WTC11 (cell line): ENCODE results near the gene MSH3. TPM values are rescaled to one million over a fixed set of nuclear protein-coding genes. Genes with fewer than 3 reads are reported as not detected.

Source experiments
- ATAC-seq: fragments of 200-7000 bp; cut with Tn5 transposase; 2 replicates; pipeline ENCODE4 v1.10.0; 2021; ENCODE audit warnings: mild to moderate bottlenecking, moderate library complexity
- CTCF ChIA-PET: fragments of 300-600 bp; sonication (Branson Sonifier 250); formaldehyde crosslinking; loops from one replicate; lab custom pipeline; 2021; ENCODE audit warnings: antibody characterized with exemption; lab: Charles Lee
- POLR2A ChIA-PET: fragments of 350-600 bp; sonication (Branson Sonifier 250); formaldehyde crosslinking; loops from one replicate; lab custom pipeline; 2021; ENCODE audit warnings: antibody characterized with exemption; lab: Charles Lee
- DNase-seq: peaks from one replicate; pipeline ENCODE4 v3.0.0; 2021; ENCODE audit warnings: low spot score
- H3K27ac Mint-ChIP-seq: 2 replicates; pipeline ENCODE4 v1.8.0; 2021; ENCODE audit warnings: mixed read lengths
- H3K27me3 Mint-ChIP-seq: 2 replicates; pipeline ENCODE4 v1.8.0; 2021; ENCODE audit warnings: low read depth, mild to moderate bottlenecking, moderate library complexity, mixed read lengths
- H3K36me3 Mint-ChIP-seq: 2 replicates; pipeline ENCODE4 v1.8.0; 2021; ENCODE audit warnings: mixed read lengths
- H3K4me1 Mint-ChIP-seq: 2 replicates; pipeline ENCODE4 v1.8.0; 2022; ENCODE audit warnings: mixed read lengths
- H3K4me3 Mint-ChIP-seq: 2 replicates; pipeline ENCODE4 v1.8.0; 2021; ENCODE audit warnings: mild to moderate bottlenecking, moderate library complexity, mixed read lengths
- H3K9me3 Mint-ChIP-seq: 2 replicates; pipeline ENCODE4 v1.8.0; 2021; ENCODE audit warnings: mixed read lengths
- ARID4B ChIP-seq: sonication (generic); formaldehyde crosslinking; IDR thresholded peaks from 2 replicates; pipeline ENCODE4 v1.8.0; 2023; ENCODE audit warnings: missing genetic modification reagents, mild to moderate bottlenecking, borderline replicate concordance
- E2F1 ChIP-seq: sonication (generic); formaldehyde crosslinking; IDR thresholded peaks from 2 replicates; pipeline ENCODE4 v1.8.0; 2022; ENCODE audit warnings: mild to moderate bottlenecking, missing genetic modification reagents
- EMX1 ChIP-seq: fragments of 250-450 bp; sonication (Bioruptor Pico); IDR thresholded peaks from 2 replicates; pipeline ENCODE4 v1.8.0; 2021; ENCODE audit warnings: mild to moderate bottlenecking
- ESRRA ChIP-seq: sonication (generic); formaldehyde crosslinking; IDR thresholded peaks from 2 replicates; pipeline ENCODE4 v1.8.1; 2022; ENCODE audit warnings: mild to moderate bottlenecking, missing genetic modification reagents, borderline replicate concordance
- ETV6 ChIP-seq: sonication (generic); formaldehyde crosslinking; IDR thresholded peaks from 2 replicates; pipeline ENCODE4 v1.8.1; 2022; ENCODE audit warnings: mild to moderate bottlenecking, missing genetic modification reagents
- GABPB1 ChIP-seq: sonication (generic); formaldehyde crosslinking; IDR thresholded peaks from 2 replicates; pipeline ENCODE4 v1.8.1; 2023; ENCODE audit warnings: mild to moderate bottlenecking, missing genetic modification reagents
- HMGA2 ChIP-seq: fragments of 250-450 bp; sonication (Bioruptor Pico); IDR thresholded peaks from 2 replicates; pipeline ENCODE4 v1.4.0; 2021; ENCODE audit warnings: mild to moderate bottlenecking, moderate library complexity
- NFATC4 ChIP-seq: fragments of 250-450 bp; sonication (Bioruptor Pico); IDR thresholded peaks from 2 replicates; pipeline ENCODE4 v1.9.0; 2021; ENCODE audit warnings: mild to moderate bottlenecking
- NFYB ChIP-seq: sonication (generic); formaldehyde crosslinking; conservative IDR thresholded peaks from 2 replicates; pipeline ENCODE4 v1.8.0; 2022; ENCODE audit warnings: low read depth, missing genetic modification reagents
- SMAD3 ChIP-seq: sonication (generic); formaldehyde crosslinking; IDR thresholded peaks from 2 replicates; pipeline ENCODE4 v1.8.0; 2022; ENCODE audit warnings: missing genetic modification reagents, mild to moderate bottlenecking, borderline replicate concordance
- SP1 ChIP-seq: sonication (generic); formaldehyde crosslinking; conservative IDR thresholded peaks from 2 replicates; pipeline ENCODE4 v1.8.1; 2022; ENCODE audit warnings: missing genetic modification reagents
- STAT6 ChIP-seq: sonication (generic); formaldehyde crosslinking; conservative IDR thresholded peaks from 2 replicates; pipeline ENCODE4 v1.8.1; 2023; ENCODE audit warnings: mild to moderate bottlenecking, low read depth, missing genetic modification reagents, moderate library complexity
- TCF7 ChIP-seq: sonication (generic); formaldehyde crosslinking; IDR thresholded peaks from 2 replicates; pipeline ENCODE4 v1.8.0; 2022; ENCODE audit warnings: mild to moderate bottlenecking, low read depth, missing genetic modification reagents, moderate library complexity
- ZMAT4 ChIP-seq: fragments of 250-450 bp; sonication (Bioruptor Pico); IDR thresholded peaks from 2 replicates; pipeline ENCODE4 v1.9.0; 2021; ENCODE audit warnings: mild to moderate bottlenecking
- ZNF138 ChIP-seq: sonication (generic); formaldehyde crosslinking; conservative IDR thresholded peaks from 2 replicates; pipeline ENCODE4 v1.8.1; 2022; ENCODE audit warnings: mild to moderate bottlenecking, moderate library complexity, missing genetic modification reagents
- ZNF232 ChIP-seq: sonication (generic); formaldehyde crosslinking; IDR thresholded peaks from 2 replicates; pipeline ENCODE4 v1.8.0; 2022; ENCODE audit warnings: mild to moderate bottlenecking, missing genetic modification reagents
- ZNF317 ChIP-seq: sonication (generic); formaldehyde crosslinking; IDR thresholded peaks from 2 replicates; pipeline ENCODE4 v1.8.1; 2023; ENCODE audit warnings: low read depth, mild to moderate bottlenecking, moderate library complexity, missing genetic modification reagents, borderline replicate concordance
- ZSCAN18 ChIP-seq: fragments of 250-450 bp; sonication (Bioruptor Pico); IDR thresholded peaks from 2 replicates; pipeline ENCODE4 v2.1.2; 2022; ENCODE audit warnings: mild to moderate bottlenecking, moderate library complexity
- total RNA-seq: library from RNA; stranded (reverse); gene quantifications from 3 replicates; pipeline ENCODE4 v1.2.3, GENCODE V29; 2021
- TF ChIP-seq, protein P1 (sequence below): sonication (generic); formaldehyde crosslinking; IDR thresholded peaks from 2 replicates; pipeline ENCODE4 v1.8.0; 2022; ENCODE audit warnings: mild to moderate bottlenecking, missing genetic modification reagents
- TF ChIP-seq, protein P2 (sequence below): sonication (generic); formaldehyde crosslinking; IDR thresholded peaks from 2 replicates; pipeline ENCODE4 v1.8.1; 2023; ENCODE audit warnings: mild to moderate bottlenecking, missing genetic modification reagents
- TF ChIP-seq, protein P3 (sequence below): fragments of 250-450 bp; sonication (Bioruptor Pico); IDR thresholded peaks from 2 replicates; pipeline ENCODE4 v1.9.0; 2021; ENCODE audit warnings: moderate library complexity, mild to moderate bottlenecking, inconsistent platforms, borderline replicate concordance

The MSH3 gene
- total RNA-seq, 1 experiment from 2014 or later, result 14.6 TPM

DNA sequence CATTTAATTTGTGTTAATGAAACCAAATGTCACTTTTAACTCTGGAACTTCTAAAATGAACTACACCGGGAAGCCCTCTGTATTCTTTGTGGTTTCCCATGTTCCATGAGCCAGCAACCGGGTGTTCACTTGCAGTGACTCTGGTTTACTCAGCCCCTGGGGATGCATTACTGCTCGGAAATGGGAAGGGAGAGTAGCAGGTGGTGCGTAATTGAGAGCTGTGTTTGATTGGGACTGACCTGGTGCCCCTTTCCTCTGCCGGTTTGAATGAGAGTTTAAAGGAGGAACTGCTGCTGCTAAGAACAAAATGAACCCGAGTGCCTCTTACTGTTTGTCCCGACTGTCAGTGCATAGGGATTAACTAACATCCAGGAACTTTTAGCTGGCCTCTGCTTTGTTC is 100.4 kb downstream of the MSH3 start (continued):
- TF ChIP-seq ARID4B (CRISPR knock-in tag), result no peak
- TF ChIP-seq ZNF232 (CRISPR knock-in tag), result no peak
- TF ChIP-seq, protein P1, sequence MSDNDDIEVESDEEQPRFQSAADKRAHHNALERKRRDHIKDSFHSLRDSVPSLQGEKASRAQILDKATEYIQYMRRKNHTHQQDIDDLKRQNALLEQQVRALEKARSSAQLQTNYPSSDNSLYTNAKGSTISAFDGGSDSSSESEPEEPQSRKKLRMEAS (CRISPR knock-in tag), result no peak
- TF ChIP-seq GABPB1 (CRISPR knock-in tag), result no peak
- no peak for TF ChIP-seq E2F1 (CRISPR knock-in tag)
- TF ChIP-seq, all 79 proteins: peak for 0

DNA sequence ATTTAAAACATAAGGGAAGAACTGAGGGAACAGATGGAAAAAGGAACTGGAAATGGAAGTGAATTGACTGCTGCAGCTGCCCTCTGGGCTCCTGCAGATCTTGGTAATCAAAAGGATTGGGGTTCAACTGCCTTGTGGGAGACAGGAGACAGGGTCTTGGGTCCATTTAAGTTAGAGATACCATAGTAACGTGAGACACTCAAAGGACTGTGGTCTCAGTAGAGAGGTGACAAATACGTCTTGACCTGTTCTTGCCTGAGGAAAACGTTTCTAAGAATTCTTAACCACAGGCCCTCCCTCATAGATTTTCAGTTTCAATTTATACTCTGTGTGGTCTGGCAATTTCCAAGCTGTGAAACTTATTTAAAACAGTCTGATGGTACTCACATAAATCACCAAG is 101.2 kb downstream of the MSH3 start:
- peaks cover 35% of the 10 kb centered on the region for H3K4me1 Mint-ChIP-seq
- TF ChIP-seq ZNF138, result no peak
- no peak for TF ChIP-seq ZNF317 (CRISPR knock-in tag)
- TF ChIP-seq, protein P2, sequence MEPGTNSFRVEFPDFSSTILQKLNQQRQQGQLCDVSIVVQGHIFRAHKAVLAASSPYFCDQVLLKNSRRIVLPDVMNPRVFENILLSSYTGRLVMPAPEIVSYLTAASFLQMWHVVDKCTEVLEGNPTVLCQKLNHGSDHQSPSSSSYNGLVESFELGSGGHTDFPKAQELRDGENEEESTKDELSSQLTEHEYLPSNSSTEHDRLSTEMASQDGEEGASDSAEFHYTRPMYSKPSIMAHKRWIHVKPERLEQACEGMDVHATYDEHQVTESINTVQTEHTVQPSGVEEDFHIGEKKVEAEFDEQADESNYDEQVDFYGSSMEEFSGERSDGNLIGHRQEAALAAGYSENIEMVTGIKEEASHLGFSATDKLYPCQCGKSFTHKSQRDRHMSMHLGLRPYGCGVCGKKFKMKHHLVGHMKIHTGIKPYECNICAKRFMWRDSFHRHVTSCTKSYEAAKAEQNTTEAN, result no peak
- TF ChIP-seq EMX1 (CRISPR knock-in tag), result no peak
- TF ChIP-seq, protein P3, sequence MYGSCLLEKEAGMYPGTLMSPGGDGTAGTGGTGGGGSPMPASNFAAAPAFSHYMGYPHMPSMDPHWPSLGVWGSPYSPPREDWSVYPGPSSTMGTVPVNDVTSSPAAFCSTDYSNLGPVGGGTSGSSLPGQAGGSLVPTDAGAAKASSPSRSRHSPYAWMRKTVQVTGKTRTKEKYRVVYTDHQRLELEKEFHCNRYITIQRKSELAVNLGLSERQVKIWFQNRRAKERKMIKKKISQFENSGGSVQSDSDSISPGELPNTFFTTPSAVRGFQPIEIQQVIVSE (CRISPR knock-in tag), result no peak
- TF ChIP-seq, all 79 proteins: peak for 0
- Mint-ChIP-seq H3K4me3 (no peak overlapping the region), H3K36me3 (peaks cover 5% of the 10 kb centered on the region; the same call in 1 of the 2 replicates), H3K27me3 (no peaks in the 10 kb centered on the region), H3K9me3 (peaks cover 5% of the 10 kb centered on the region; the same call in 1 of the 2 replicates), H3K27ac (no peak overlapping the region)
- POLR2A ChIA-PET, result no interaction called here
- ATAC-seq (no peak), DNase-seq (no peak)
- CTCF ChIA-PET, result no interaction called here

GRCh38 chr5:80756292-80756691 is 101.8 kb downstream of the MSH3 start:
- CTCF ChIA-PET, result no interaction called here
- DNase-seq (no peak), ATAC-seq (no peak)
- Mint-ChIP-seq H3K4me3 (no peak overlapping the region), H3K27me3 (no peaks in the 10 kb centered on the region), H3K27ac (no peak overlapping the region; the same call in 1 of the 2 replicates), H3K9me3 (peaks cover 5% of the 10 kb centered on the region; the same call in 1 of the 2 replicates), H3K36me3 (peaks cover 5% of the 10 kb centered on the region; the same call in 1 of the 2 replicates), H3K4me1 (peaks cover 40% of the 10 kb centered on the region)
- no peak for TF ChIP-seq NFATC4
- no peak for TF ChIP-seq SMAD3 (CRISPR knock-in tag)
- TF ChIP-seq ESRRA (CRISPR knock-in tag), result no peak
- TF ChIP-seq TCF7 (CRISPR knock-in tag), result no peak
- no peak for TF ChIP-seq SP1 (CRISPR knock-in tag)
- TF ChIP-seq STAT6 (CRISPR knock-in tag), result no peak
- no peak for TF ChIP-seq ZSCAN18
- TF ChIP-seq HMGA2 (CRISPR knock-in tag), result no peak
- no peak for TF ChIP-seq ETV6 (CRISPR knock-in tag)
- no peak for TF ChIP-seq ZMAT4
- TF ChIP-seq NFYB (CRISPR knock-in tag), result no peak
- no peak for TF ChIP-seq ZNF317 (CRISPR knock-in tag)
- POLR2A ChIA-PET, result no interaction called here
